C4-2B (cell line): ENCODE data around the gene NOX4.

Experiments used
- CTCF ChIP-seq: fragments of 450-650 bp; conservative IDR thresholded peaks from 2 replicates; pipeline ENCODE4 v1.5.1; 2017; ENCODE audit warnings: mild to moderate bottlenecking
- ZFX ChIP-seq: fragments of 450-650 bp; IDR thresholded peaks from 2 replicates; pipeline ENCODE4 v1.6.1; 2017

GRCh38 chr11:89495951-89496350 is 4.8 kb upstream of the NOX4 start:
- TF ChIP-seq CTCF: no peak
- TF ChIP-seq ZFX: no peak
